ENCODE data around the gene DUOXA2.

The DUOXA2 gene

GRCh38 chr15:45111390-45112142, 2.6 kb upstream of the DUOXA2 start:
- Histone ChIP-seq H3K27me3 (ENCODE audit: control insufficient read depth in 1 of 2, insufficient read depth in 2 of 2, low read length in 2 of 2) (peaks cover 63 to 72% of the 10 kb centered on the region in 2 donors), H3K4me3 (ENCODE audit: low read length in 2 of 2) (no peak overlapping the region), H3K27ac (ENCODE audit: low read length) (no peak overlapping the region), H3K4me1 (ENCODE audit: control insufficient read depth, insufficient read depth, low read length) (peaks cover 12% of the 10 kb centered on the region), H3K36me3 (ENCODE audit: control insufficient read depth in 2 of 2, insufficient read depth in 2 of 2, low read length in 2 of 2) (no peaks in the 10 kb centered on the region), H3K9ac (ENCODE audit: low read length in 2 of 2) (no peak overlapping the region), H3K9me3 (ENCODE audit: control insufficient read depth in 2 of 2, low read length in 2 of 2) (no peaks in the 10 kb centered on the region)

GRCh38 chr15:45112143-45112590, 2.0 kb upstream of the DUOXA2 start:
- Histone ChIP-seq H3K27ac (ENCODE audit: low read length) (no peak overlapping the region), H3K27me3 (ENCODE audit: control insufficient read depth in 1 of 2, insufficient read depth in 2 of 2, low read length in 2 of 2) (peaks cover 69 to 78% of the 10 kb centered on the region in 2 donors)

GRCh38 chr15:45112591-45113379, 1.3 kb upstream of the DUOXA2 start:
- no peak overlapping the region for H3K9ac ChIP-seq (ENCODE audit: low read length in 2 of 2)
- H3K9me3 ChIP-seq (ENCODE audit: control insufficient read depth in 2 of 2, low read length in 2 of 2): no peaks in the 10 kb centered on the region
- H3K27ac ChIP-seq (ENCODE audit: low read length): no peak overlapping the region
- H3K36me3 ChIP-seq (ENCODE audit: control insufficient read depth in 2 of 2, insufficient read depth in 2 of 2, low read length in 2 of 2): no peaks in the 10 kb centered on the region
- H3K4me1 ChIP-seq (ENCODE audit: control insufficient read depth, insufficient read depth, low read length): peaks cover 20% of the 10 kb centered on the region
- H3K4me3 ChIP-seq (ENCODE audit: low read length in 2 of 2): peak overlapping the region in 1 of 2 donors; percentile 29
- peaks cover 75 to 84% of the 10 kb centered on the region in 2 donors for H3K27me3 ChIP-seq (ENCODE audit: control insufficient read depth in 1 of 2, insufficient read depth in 2 of 2, low read length in 2 of 2)

More at GRCh38 chr15:45112143-45112590, 2.0 kb upstream of the DUOXA2 start:
- Histone ChIP-seq H3K36me3 (ENCODE audit: control insufficient read depth in 2 of 2, insufficient read depth in 2 of 2, low read length in 2 of 2) (no peaks in the 10 kb centered on the region), H3K4me3 (ENCODE audit: low read length in 2 of 2) (peak overlapping the region in 1 of 2 donors; percentile 29), H3K9ac (ENCODE audit: low read length in 2 of 2) (no peak overlapping the region), H3K4me1 (ENCODE audit: control insufficient read depth, insufficient read depth, low read length) (peaks cover 18% of the 10 kb centered on the region), H3K9me3 (ENCODE audit: control insufficient read depth in 2 of 2, low read length in 2 of 2) (no peaks in the 10 kb centered on the region)

- H3K4me1 ChIP-seq (ENCODE audit: control insufficient read depth, insufficient read depth, low read length): peaks cover 20% of the 10 kb centered on the region
- no peak overlapping the region for H3K4me3 ChIP-seq (ENCODE audit: low read length in 2 of 2)
- peaks cover 78 to 81% of the 10 kb centered on the region in 2 donors for H3K27me3 ChIP-seq (ENCODE audit: control insufficient read depth in 1 of 2, insufficient read depth in 2 of 2, low read length in 2 of 2)
Measured at GRCh38 chr15:45113380-45113990, 641 bp upstream of the DUOXA2 start.

GRCh38 chr15:45114751-45115085, 592 bp downstream of the DUOXA2 start:
- Histone ChIP-seq H3K27me3 (ENCODE audit: control insufficient read depth in 1 of 2, insufficient read depth in 2 of 2, low read length in 2 of 2) (peaks cover 79 to 80% of the 10 kb centered on the region in 2 donors), H3K9me3 (ENCODE audit: control insufficient read depth in 2 of 2, low read length in 2 of 2) (no peaks in the 10 kb centered on the region), H3K27ac (ENCODE audit: low read length) (no peak overlapping the region), H3K4me1 (ENCODE audit: control insufficient read depth, insufficient read depth, low read length) (peaks cover 20% of the 10 kb centered on the region), H3K4me3 (ENCODE audit: low read length in 2 of 2) (no peak overlapping the region), H3K9ac (ENCODE audit: low read length in 2 of 2) (no peak overlapping the region), H3K36me3 (ENCODE audit: control insufficient read depth in 2 of 2, insufficient read depth in 2 of 2, low read length in 2 of 2) (no peaks in the 10 kb centered on the region)

More at GRCh38 chr15:45113380-45113990, 641 bp upstream of the DUOXA2 start:
- Histone ChIP-seq H3K9me3 (ENCODE audit: control insufficient read depth in 2 of 2, low read length in 2 of 2) (no peaks in the 10 kb centered on the region), H3K36me3 (ENCODE audit: control insufficient read depth in 2 of 2, insufficient read depth in 2 of 2, low read length in 2 of 2) (no peaks in the 10 kb centered on the region), H3K27ac (ENCODE audit: low read length) (no peak overlapping the region), H3K9ac (ENCODE audit: low read length in 2 of 2) (no peak overlapping the region)

GRCh38 chr15:45115312-45115820, 1.2 kb downstream of the DUOXA2 start:
- H3K9ac ChIP-seq (ENCODE audit: low read length in 2 of 2): no peak overlapping the region
- no peak overlapping the region for H3K4me3 ChIP-seq (ENCODE audit: low read length in 2 of 2)
- H3K27ac ChIP-seq (ENCODE audit: low read length): no peak overlapping the region
- H3K9me3 ChIP-seq (ENCODE audit: control insufficient read depth in 2 of 2, low read length in 2 of 2): no peaks in the 10 kb centered on the region
- peaks cover 77 to 78% of the 10 kb centered on the region in 2 donors for H3K27me3 ChIP-seq (ENCODE audit: control insufficient read depth in 1 of 2, insufficient read depth in 2 of 2, low read length in 2 of 2)
- peaks cover 20% of the 10 kb centered on the region for H3K4me1 ChIP-seq (ENCODE audit: control insufficient read depth, insufficient read depth, low read length)
- H3K36me3 ChIP-seq (ENCODE audit: control insufficient read depth in 2 of 2, insufficient read depth in 2 of 2, low read length in 2 of 2): no peaks in the 10 kb centered on the region

GRCh38 chr15:45116006-45116481, 1.9 kb downstream of the DUOXA2 start:
- Histone ChIP-seq H3K36me3 (ENCODE audit: control insufficient read depth in 2 of 2, insufficient read depth in 2 of 2, low read length in 2 of 2) (no peaks in the 10 kb centered on the region), H3K9me3 (ENCODE audit: control insufficient read depth in 2 of 2, low read length in 2 of 2) (no peaks in the 10 kb centered on the region), H3K9ac (ENCODE audit: low read length in 2 of 2) (no peak overlapping the region), H3K4me3 (ENCODE audit: low read length in 2 of 2) (no peak overlapping the region), H3K4me1 (ENCODE audit: control insufficient read depth, insufficient read depth, low read length) (peaks cover 20% of the 10 kb centered on the region), H3K27ac (ENCODE audit: low read length) (no peak overlapping the region), H3K27me3 (ENCODE audit: control insufficient read depth in 1 of 2, insufficient read depth in 2 of 2, low read length in 2 of 2) (peaks cover 76 to 81% of the 10 kb centered on the region in 2 donors)

GRCh38 chr15:45116482-45117307, 2.6 kb downstream of the DUOXA2 start:
- H3K4me1 ChIP-seq (ENCODE audit: control insufficient read depth, insufficient read depth, low read length): peaks cover 20% of the 10 kb centered on the region

GRCh38 chr15:45117308-45118130, 3.4 kb downstream of the DUOXA2 start:
- Histone ChIP-seq H3K27ac (ENCODE audit: low read length) (no peak overlapping the region), H3K27me3 (ENCODE audit: control insufficient read depth in 1 of 2, insufficient read depth in 2 of 2, low read length in 2 of 2) (peaks cover 68 to 69% of the 10 kb centered on the region in 2 donors)

More at GRCh38 chr15:45116482-45117307, 2.6 kb downstream of the DUOXA2 start:
- H3K9me3 ChIP-seq (ENCODE audit: control insufficient read depth in 2 of 2, low read length in 2 of 2): no peaks in the 10 kb centered on the region
- H3K4me3 ChIP-seq (ENCODE audit: low read length in 2 of 2): peak overlapping the region; percentile 4 to 55
- H3K27me3 ChIP-seq (ENCODE audit: control insufficient read depth in 1 of 2, insufficient read depth in 2 of 2, low read length in 2 of 2): peaks cover 76% of the 10 kb centered on the region in 2 donors
- H3K36me3 ChIP-seq (ENCODE audit: control insufficient read depth in 2 of 2, insufficient read depth in 2 of 2, low read length in 2 of 2): no peaks in the 10 kb centered on the region
- H3K9ac ChIP-seq (ENCODE audit: low read length in 2 of 2): no peak overlapping the region
- no peak overlapping the region for H3K27ac ChIP-seq (ENCODE audit: low read length)

More at GRCh38 chr15:45117308-45118130, 3.4 kb downstream of the DUOXA2 start:
- Histone ChIP-seq H3K4me3 (ENCODE audit: low read length in 2 of 2) (peak overlapping the region; percentile 7 to 55), H3K9ac (ENCODE audit: low read length in 2 of 2) (no peak overlapping the region), H3K4me1 (ENCODE audit: control insufficient read depth, insufficient read depth, low read length) (peaks cover 20% of the 10 kb centered on the region), H3K36me3 (ENCODE audit: control insufficient read depth in 2 of 2, insufficient read depth in 2 of 2, low read length in 2 of 2) (no peaks in the 10 kb centered on the region), H3K9me3 (ENCODE audit: control insufficient read depth in 2 of 2, low read length in 2 of 2) (no peaks in the 10 kb centered on the region)

Data from stomach smooth muscle (tissue), 2 donors.